Heart left ventricle (tissue), 16 donors: ENCODE data around the gene NEK10. TPM values are rescaled to one million over a fixed set of nuclear protein-coding genes. Genes with fewer than 3 reads are reported as not detected.
"Not testable (repeated sequence)": the region's sequence is repeated elsewhere in the genome, so short reads cannot be mapped to it uniquely, and the experiment has no call there.

ENCODE experiments used
- ATAC-seq, 4 donors: fragments of 200-7000 bp; cut with Tn5 transposase; one replicate each; pipeline ENCODE4 v1.9.1; 2020 to 2022; ENCODE audit warnings: moderate library complexity in 4 of 4, mild to moderate bottlenecking in 3 of 4, moderate number of reproducible peaks in 1 of 4
- DNase-seq, 5 donors: peaks; one replicate each; pipeline ENCODE4 v3.0.0-alpha.2; 2020
- H3K27ac ChIP-seq, 12 donors: fragments of 200-600 bp; sonication (generic) in 4 of 12; one replicate each; pipeline versions ENCODE4 v1.5.0 to v1.8.0; 2016 to 2022; ENCODE audit warnings: mild to moderate bottlenecking in 2 of 12
- H3K27me3 ChIP-seq, 9 donors: fragments of 200-600 bp; sonication (generic) in 2 of 9; one replicate each; pipeline versions ENCODE4 v1.5.1 to v1.8.0; 2016 to 2022; ENCODE audit warnings: mild to moderate bottlenecking in 3 of 9
- H3K36me3 ChIP-seq, 9 donors: fragments of 200-600 bp; sonication (generic) in 2 of 9; one replicate each; pipeline versions ENCODE4 v1.5.0 to v1.8.0; 2018 to 2022; ENCODE audit warnings: mild to moderate bottlenecking in 2 of 9
- H3K4me1 ChIP-seq, 12 donors: fragments of 200-600 bp; sonication (generic) in 4 of 12; one replicate each; pipeline versions ENCODE4 v1.5.0 to v1.8.0; 2016 to 2022; ENCODE audit warnings: mild to moderate bottlenecking in 3 of 12
- H3K4me3 ChIP-seq, 12 donors: fragments of 200-600 bp; sonication (generic) in 4 of 12; one replicate each; pipeline versions ENCODE4 v1.5.0 to v1.8.0; 2017 to 2022; ENCODE audit warnings: mild to moderate bottlenecking in 9 of 12, moderate library complexity in 4 of 12
- H3K9me3 ChIP-seq, 12 donors: fragments of 200-600 bp; sonication (generic) in 4 of 12; one replicate each; pipeline versions ENCODE4 v1.5.0 to v1.8.0; 2016 to 2022; ENCODE audit warnings: mild to moderate bottlenecking in 1 of 12
- POLR2A ChIP-seq, 2 donors: fragments of 450-650 bp; IDR thresholded peaks; one replicate each; pipeline ENCODE4 v1.6.1; 2017; ENCODE audit warnings: antibody characterized with exemption in 2 of 2, mild to moderate bottlenecking in 2 of 2, moderate library complexity in 2 of 2
- WGBS, 4 donors: extraction: QIAGEN DNeasy Blood & Tissue Kit in 2 of 4; methylation state at CpG; one replicate each; pipeline versions ENCODE4 v1.1.5 to v1.1.7; 2013 to 2018; 5-methylcytosine and 5-hydroxymethylcytosine counted together
- intact Hi-C, 10 donors: fragments of 100-400 bp; cut with DNase I; formaldehyde crosslinking; loops; one replicate each; pipeline versions ENCODE4 v1.11.1 to v1.14.2; 2022
- polyA plus RNA-seq, 2 donors: library from polyadenylated mRNA; stranded (reverse); fragments of 200-250 nt; gene quantifications; one replicate each; pipeline ENCODE4 v1.2.3, GENCODE V29; 2013
- total RNA-seq, 9 donors: library from RNA; depleted of rRNA in 2 of 9; stranded (reverse); fragments of >200 nt in 2 of 9; fragmentation: NEBNext Ultra II Directional in 3 of 9; extraction: Animal tissue kit (Norgen Biotek cat#: 25700) in 3 of 9; gene quantifications; one replicate each; pipeline versions ENCODE4 v1.1.0 to v1.2.4, GENCODE V29; 2016 to 2023
- TF ChIP-seq, protein P1 (sequence below), 12 donors: fragments of 200-600 bp; sonication (generic) in 4 of 12; IDR thresholded peaks; one replicate each; pipeline versions ENCODE4 v1.5.0 to v1.8.0; 2018 to 2022; ENCODE audit warnings: antibody characterized with exemption in 12 of 12, mild to moderate bottlenecking in 5 of 12
- donor health status: ischemic (EF 13 %, LVEDD 7.1; RV severe dilation, severe dysfunction).
- donor health status: healthy with polysubstance abuse.
- donor health status: DM: no; HTN: yes; CAD: no.
- donor health status: DM: no; HTN: no; CAD: no.
- donor health status: ischemic (EF 25% LVEDD 6.9; RV normal size, moderate dysfunction).
- donor health status: ischemic (EF 25% LVEDD 5.7; RV mildly dilated, moderate dysfunction).
- donor health status: healthy.
- donor health status: DM: yes; HTN: yes; CAD: no.
- donor health status: ischemic (EF 35%, LVEDD 5.7; RV mildly dilated, moderate dysfunction).
- donor health status: nonischemic (EF 11% LVEDD 7.7; RV severe dilation, severe dysfunction).
- donor health status: DM: yes; HTN: yes; CAD: no.
- donor health status: PGD.
- donor health status: ischemic (EF 29% LVEDD 5.4; RV normal size, mild dysfunction).
- donor health status: nonischemic (EF 23%, LVEDD 6.1; RV moderate dilation, normal function).

NEK10 gene
- total and polyA plus RNA-seq, 11 donors = 0.72 to 22.5 (median 7.1) TPM

DNA sequence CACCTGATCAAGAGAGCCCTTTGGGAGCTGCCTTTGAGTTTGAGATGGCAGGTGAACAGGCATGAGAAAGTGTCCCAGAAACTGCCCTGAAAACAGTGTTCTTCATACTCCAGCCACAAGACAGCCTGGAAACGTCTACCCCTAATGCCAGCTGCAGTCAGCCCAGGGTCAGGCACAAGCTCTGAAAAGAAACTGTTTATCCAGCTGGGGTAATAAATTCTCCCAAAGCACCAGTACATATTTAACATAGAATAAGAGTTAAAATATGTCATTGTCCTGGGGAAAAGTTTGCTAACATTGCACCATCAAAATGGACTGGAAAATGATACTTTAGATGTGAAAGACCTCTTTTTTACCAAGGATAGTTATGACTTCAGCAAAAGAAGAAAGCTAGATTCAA is 66.3 kb downstream of the NEK10 start:
- Histone ChIP-seq H3K27ac (no peak overlapping the region), H3K4me1 (no peaks in the 10 kb centered on the region), H3K4me3 (no peak overlapping the region), H3K27me3 (no peaks in the 10 kb centered on the region), H3K9me3 (peaks cover 0 to 9% (median 0%) of the 10 kb centered on the region in 12 donors), H3K36me3 (peaks cover 0 to 25% (median 0%) of the 10 kb centered on the region in 9 donors)
- intact Hi-C loops = no loop called here
- no peak for DNase-seq
- no peak for ATAC-seq
- 65 to 88% (median 85%) methylated on average over 1 of the region's 1 CpG for WGBS, 4 donors
- TF ChIP-seq, protein P1, sequence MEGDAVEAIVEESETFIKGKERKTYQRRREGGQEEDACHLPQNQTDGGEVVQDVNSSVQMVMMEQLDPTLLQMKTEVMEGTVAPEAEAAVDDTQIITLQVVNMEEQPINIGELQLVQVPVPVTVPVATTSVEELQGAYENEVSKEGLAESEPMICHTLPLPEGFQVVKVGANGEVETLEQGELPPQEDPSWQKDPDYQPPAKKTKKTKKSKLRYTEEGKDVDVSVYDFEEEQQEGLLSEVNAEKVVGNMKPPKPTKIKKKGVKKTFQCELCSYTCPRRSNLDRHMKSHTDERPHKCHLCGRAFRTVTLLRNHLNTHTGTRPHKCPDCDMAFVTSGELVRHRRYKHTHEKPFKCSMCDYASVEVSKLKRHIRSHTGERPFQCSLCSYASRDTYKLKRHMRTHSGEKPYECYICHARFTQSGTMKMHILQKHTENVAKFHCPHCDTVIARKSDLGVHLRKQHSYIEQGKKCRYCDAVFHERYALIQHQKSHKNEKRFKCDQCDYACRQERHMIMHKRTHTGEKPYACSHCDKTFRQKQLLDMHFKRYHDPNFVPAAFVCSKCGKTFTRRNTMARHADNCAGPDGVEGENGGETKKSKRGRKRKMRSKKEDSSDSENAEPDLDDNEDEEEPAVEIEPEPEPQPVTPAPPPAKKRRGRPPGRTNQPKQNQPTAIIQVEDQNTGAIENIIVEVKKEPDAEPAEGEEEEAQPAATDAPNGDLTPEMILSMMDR (IDR thresholded peaks at IDR 0.05) = no peak
- no peak for TF ChIP-seq POLR2A (IDR thresholded peaks at IDR 0.05)

DNA sequence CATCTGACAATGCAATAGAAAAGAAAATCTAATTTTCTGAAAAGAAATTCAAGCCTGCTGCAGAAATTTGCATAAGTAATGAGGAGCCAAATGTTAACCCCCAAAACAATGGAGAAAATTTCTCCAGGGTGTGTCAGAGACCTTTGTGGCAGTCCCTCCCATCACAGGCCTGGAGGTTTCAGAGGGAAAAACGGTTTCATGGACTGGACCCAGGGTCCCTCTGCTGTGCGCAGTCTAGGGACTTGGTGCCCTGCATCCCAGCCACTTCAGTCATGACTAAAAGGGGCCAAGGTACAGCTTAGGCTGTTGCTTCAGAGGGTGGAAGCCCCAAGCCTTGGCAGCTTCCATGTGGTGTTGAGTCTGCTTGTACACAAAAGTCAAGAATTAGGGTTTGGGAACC is 70.2 kb downstream of the NEK10 start:
- 81 to 87% (median 84%) methylated on average over 2 of the region's 2 CpGs for WGBS, 4 donors
- H3K36me3 ChIP-seq = peaks cover 0 to 17% (median 0%) of the 10 kb centered on the region in 9 donors
- ATAC-seq = not testable (repeated sequence)

GRCh38 chr3:27293939-27294338 is 75.2 kb downstream of the NEK10 start:
- DNase-seq (no peak), ATAC-seq (no peak)
- no peaks in the 10 kb centered on the region for H3K27me3 ChIP-seq
- peaks cover 0 to 3% (median 0%) of the 10 kb centered on the region in 12 donors for H3K9me3 ChIP-seq
- TF ChIP-seq, protein P1 (IDR thresholded peaks at IDR 0.05) = no peak
- no peak for TF ChIP-seq POLR2A (IDR thresholded peaks at IDR 0.05)
- H3K27ac ChIP-seq = no peak overlapping the region
- peaks cover 0 to 3% (median 0%) of the 10 kb centered on the region in 12 donors for H3K4me1 ChIP-seq
- no peak overlapping the region for H3K4me3 ChIP-seq
- WGBS, 4 donors = 55 to 72% (median 69%) methylated on average over 3 of the region's 3 CpGs
- intact Hi-C loops = no loop called here
- H3K36me3 ChIP-seq = peaks cover 0 to 3% (median 0%) of the 10 kb centered on the region in 9 donors

More for the DNA sequence above, 70.2 kb downstream of the NEK10 start:
- H3K4me3 ChIP-seq, H3K27ac ChIP-seq, H3K27me3 ChIP-seq, H3K9me3 ChIP-seq, DNase-seq, H3K4me1 ChIP-seq, intact Hi-C loops: not testable (repeated sequence)

DNA sequence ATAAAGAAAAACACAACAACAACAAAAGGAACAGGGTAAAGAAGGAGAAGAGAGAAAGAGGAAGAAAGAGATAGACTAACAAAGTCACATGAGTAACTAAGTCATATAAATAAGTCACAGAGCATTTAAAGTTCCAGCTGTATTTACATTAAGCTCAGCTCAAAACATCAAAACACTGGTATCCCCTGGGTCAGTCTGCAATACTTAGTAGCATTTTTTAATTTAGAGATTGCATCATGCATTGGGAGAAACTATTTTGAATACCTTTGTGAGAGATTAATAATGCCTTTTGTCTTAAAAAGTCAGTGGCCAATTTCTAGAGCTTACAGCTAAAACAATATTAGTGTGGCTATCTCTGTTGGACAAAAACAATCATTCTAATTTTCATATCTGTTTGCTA is 78.4 kb downstream of the NEK10 start:
- peaks cover 0 to 3% (median 0%) of the 10 kb centered on the region in 9 donors for H3K36me3 ChIP-seq
- no peak for ATAC-seq
- H3K9me3 ChIP-seq = no peaks in the 10 kb centered on the region
- H3K4me3 ChIP-seq = no peak overlapping the region
- intact Hi-C loops = no loop called here
- no peak for TF ChIP-seq POLR2A (IDR thresholded peaks at IDR 0.05)
- TF ChIP-seq, protein P1 (IDR thresholded peaks at IDR 0.05) = no peak
- H3K27ac ChIP-seq = no peak overlapping the region
- peaks cover 0 to 3% (median 0%) of the 10 kb centered on the region in 12 donors for H3K4me1 ChIP-seq
- DNase-seq = no peak
- H3K27me3 ChIP-seq = no peaks in the 10 kb centered on the region

- WGBS, 4 donors = 63 to 78% (median 76%) methylated on average over 3 of the region's 3 CpGs
- Histone ChIP-seq H3K9me3 (no peaks in the 10 kb centered on the region), H3K27ac (no peak overlapping the region), H3K4me3 (no peak overlapping the region), H3K4me1 (peaks cover 0 to 3% (median 0%) of the 10 kb centered on the region in 12 donors), H3K36me3 (peaks cover 0 to 3% (median 0%) of the 10 kb centered on the region in 9 donors), H3K27me3 (no peaks in the 10 kb centered on the region)
- ATAC-seq (no peak), DNase-seq (no peak)
- intact Hi-C loops = no loop called here
- TF ChIP-seq, protein P1 (IDR thresholded peaks at IDR 0.05) = no peak
- no peak for TF ChIP-seq POLR2A (IDR thresholded peaks at IDR 0.05)
Measured at GRCh38 chr3:27289769-27290413, 79.3 kb downstream of the NEK10 start.
